ENCODE data around the gene COL26A1. TPM values are rescaled to one million over a fixed set of nuclear protein-coding genes. Genes with fewer than 3 reads are reported as not detected.
"Not testable (repeated sequence)": the region's sequence is repeated elsewhere in the genome, so short reads cannot be mapped to it uniquely, and the experiment has no call there.

Gene COL26A1
- total and polyA plus RNA-seq, 2 donors: 0.41 to 3.0 TPM

DNA sequence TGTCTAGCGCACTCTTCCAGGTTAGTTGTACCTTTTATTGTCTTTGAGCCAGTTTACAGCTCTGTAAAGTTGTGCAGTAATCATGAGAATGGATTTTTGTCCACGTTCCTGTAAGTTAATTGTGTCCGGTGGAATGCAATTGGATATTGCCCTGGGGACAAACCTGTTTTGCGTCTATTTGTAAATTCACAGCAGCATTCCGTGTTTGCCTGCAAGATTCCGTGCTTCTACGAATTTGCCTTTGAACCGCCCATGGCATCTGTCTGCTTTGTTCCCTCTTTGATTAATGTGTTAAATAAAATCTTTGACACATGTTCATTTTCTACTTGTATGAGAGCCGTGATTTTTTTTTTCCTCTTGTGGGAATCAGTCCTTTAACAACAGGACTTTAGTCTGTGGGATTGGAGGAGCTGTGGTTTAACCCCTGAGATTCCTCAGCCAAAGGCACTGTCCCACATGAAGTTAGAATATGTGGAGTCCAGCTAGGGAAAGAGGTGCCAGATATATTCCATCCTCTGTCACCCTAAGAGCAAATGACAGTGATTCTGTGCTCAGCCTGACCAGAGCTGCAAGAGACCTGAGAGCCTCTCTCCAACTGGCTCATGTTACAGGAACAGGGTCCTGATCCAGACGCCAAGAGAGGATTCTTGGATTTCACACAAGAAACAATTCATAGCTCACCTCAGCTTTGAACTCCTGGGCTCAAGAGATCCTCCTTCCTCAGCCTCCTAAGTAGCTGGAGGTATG lies 126.3 kb downstream of the COL26A1 start:
- Histone ChIP-seq H3K4me1 (ENCODE audit: control insufficient read depth in 2 of 2, insufficient read depth in 2 of 2, low read length in 2 of 2) (no peaks in the 10 kb centered on the region), H3K4me3 (ENCODE audit: low read length in 2 of 2) (no peak overlapping the region), H3K9me3 (ENCODE audit: control insufficient read depth in 2 of 2, insufficient read depth in 1 of 2, low read length in 1 of 2) (no peaks in the 10 kb centered on the region), H3K27ac (ENCODE audit: low read depth in 1 of 2, low read length in 1 of 2) (no peak overlapping the region), H3K27me3 (ENCODE audit: control insufficient read depth in 2 of 2, insufficient read depth in 1 of 2, low read length in 1 of 2) (no peaks in the 10 kb centered on the region), H3K36me3 (ENCODE audit: control insufficient read depth in 2 of 2, insufficient read depth in 2 of 2, low read length in 1 of 2) (no peaks in the 10 kb centered on the region)
- no peak for DNase-seq (ENCODE audit: low read depth in 6 of 9, low spot score in 9 of 9)
- 74% methylated on average over 10 of the region's 10 CpGs for WGBS

DNA sequence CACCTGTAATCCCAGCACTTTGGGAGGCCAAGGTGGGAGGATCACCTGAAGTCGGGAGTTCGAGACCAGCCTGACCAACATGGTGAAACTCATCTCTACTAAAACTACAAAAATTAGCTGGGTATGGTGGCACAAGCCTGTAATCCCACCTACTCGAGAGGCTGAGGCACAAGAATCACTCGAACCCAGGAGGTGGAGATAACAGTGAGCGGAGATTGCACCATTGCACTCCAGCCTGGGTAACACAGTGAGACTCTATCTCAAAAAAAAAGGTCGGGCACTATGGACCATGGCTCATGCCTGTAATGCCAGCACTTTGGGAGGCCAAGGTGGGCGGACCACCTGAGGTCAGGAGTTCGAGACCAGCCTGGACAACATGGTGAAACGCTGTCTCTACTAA lies 127.8 kb downstream of the COL26A1 start:
- whole genome bisulfite sequencing: 95% methylated on average over 9 of the region's 9 CpGs
- not testable (repeated sequence) for DNase-seq (ENCODE audit: low read depth in 6 of 9, low spot score in 9 of 9)

DNA sequence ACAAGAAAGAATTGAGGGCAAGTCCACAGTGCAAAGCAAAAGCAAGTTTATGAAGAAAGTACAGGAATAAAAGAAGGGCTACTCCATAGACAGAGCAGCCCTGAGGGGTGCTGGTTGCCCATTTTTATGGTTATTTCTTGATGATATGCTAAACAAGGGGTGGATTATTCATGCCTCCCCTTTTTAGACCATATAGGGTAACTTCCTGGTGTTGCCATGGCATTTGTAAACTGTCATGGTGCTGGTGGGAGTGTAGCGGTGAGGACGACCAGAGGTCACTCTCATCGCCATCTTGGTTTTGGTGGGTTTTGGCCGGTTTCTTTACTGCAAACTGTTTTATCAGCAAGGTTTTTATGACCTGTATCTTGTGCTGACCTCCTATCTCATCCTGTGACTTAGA lies 128.8 kb downstream of the COL26A1 start:
- not testable (repeated sequence) for H3K4me1 ChIP-seq (ENCODE audit: control insufficient read depth in 2 of 2, insufficient read depth in 2 of 2, low read length in 2 of 2); H3K4me3 ChIP-seq (ENCODE audit: low read length in 2 of 2); H3K27ac ChIP-seq (ENCODE audit: low read depth in 1 of 2, low read length in 1 of 2); DNase-seq (ENCODE audit: low read depth in 6 of 9, low spot score in 9 of 9); H3K9me3 ChIP-seq (ENCODE audit: control insufficient read depth in 2 of 2, insufficient read depth in 1 of 2, low read length in 1 of 2); H3K27me3 ChIP-seq (ENCODE audit: control insufficient read depth in 2 of 2, insufficient read depth in 1 of 2, low read length in 1 of 2); H3K36me3 ChIP-seq (ENCODE audit: control insufficient read depth in 2 of 2, insufficient read depth in 2 of 2, low read length in 1 of 2)
- WGBS: 94% methylated on average over 4 of the region's 4 CpGs

More for the DNA sequence above, 127.8 kb downstream of the COL26A1 start:
- H3K9me3 ChIP-seq (ENCODE audit: control insufficient read depth in 2 of 2, insufficient read depth in 1 of 2, low read length in 1 of 2); H3K36me3 ChIP-seq (ENCODE audit: control insufficient read depth in 2 of 2, insufficient read depth in 2 of 2, low read length in 1 of 2); H3K27ac ChIP-seq (ENCODE audit: low read depth in 1 of 2, low read length in 1 of 2); H3K27me3 ChIP-seq (ENCODE audit: control insufficient read depth in 2 of 2, insufficient read depth in 1 of 2, low read length in 1 of 2); H3K4me1 ChIP-seq (ENCODE audit: control insufficient read depth in 2 of 2, insufficient read depth in 2 of 2, low read length in 2 of 2); H3K4me3 ChIP-seq (ENCODE audit: low read length in 2 of 2): not testable (repeated sequence)

DNA sequence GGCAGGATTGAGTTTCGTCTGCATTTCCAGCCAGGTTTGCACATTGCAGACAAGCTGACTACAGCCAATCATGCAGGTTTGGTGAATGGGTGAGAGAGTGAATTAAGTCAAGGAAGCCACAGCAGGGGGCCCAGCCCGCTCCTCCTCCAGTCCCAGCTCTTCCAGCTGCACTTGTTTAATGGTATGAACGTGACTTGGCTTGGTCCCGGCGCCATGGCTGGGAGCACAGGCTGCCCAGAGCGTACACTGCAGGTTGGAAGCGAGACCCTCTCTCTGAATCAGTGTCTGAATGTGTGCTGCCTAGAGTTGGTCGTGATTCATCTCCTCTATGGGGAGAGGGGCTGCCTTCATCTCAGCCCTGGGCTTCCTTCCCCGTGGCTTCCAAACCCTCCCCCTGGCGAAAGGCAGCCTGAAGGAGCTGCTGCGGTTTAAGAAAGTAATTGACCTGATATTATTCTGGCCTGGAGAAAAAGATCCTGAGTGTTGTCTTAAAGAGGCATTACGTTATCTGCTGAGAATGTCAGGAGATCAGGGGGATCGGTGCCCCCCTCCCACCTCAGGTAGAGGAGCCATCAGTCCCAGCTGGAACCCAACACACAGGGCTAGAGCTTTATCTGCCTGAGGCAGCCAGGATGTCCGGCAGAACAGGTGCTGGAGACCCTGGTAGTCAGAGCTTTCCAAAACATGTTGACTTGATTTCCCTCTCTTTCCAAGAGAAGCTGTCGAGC lies 132.1 kb downstream of the COL26A1 start:
- H3K9me3 ChIP-seq (ENCODE audit: control insufficient read depth in 2 of 2, insufficient read depth in 1 of 2, low read length in 1 of 2): no peaks in the 10 kb centered on the region
- 89% methylated on average over 15 of the region's 15 CpGs for WGBS
- DNase-seq (ENCODE audit: low read depth in 6 of 9, low spot score in 9 of 9): no peak

DNA sequence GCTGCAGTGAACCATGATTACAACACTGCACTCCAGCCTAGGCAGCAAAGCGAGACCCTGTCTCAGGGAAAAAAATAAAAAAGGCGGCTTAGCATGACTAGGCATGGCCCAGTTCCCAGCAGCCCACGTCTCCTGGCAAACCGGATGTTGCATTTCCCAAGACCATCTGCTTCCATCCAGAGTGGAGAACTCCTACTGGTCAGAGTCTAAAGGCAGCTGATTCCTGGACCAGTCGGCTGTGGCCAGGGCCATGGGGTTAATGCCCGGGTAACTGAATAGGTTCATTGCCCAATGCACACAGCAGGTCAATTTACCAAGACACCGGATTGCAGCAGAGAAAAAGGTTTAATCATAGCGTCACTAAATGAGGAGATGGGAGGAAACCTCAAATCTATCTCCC lies 133.3 kb downstream of the COL26A1 start:
- Histone ChIP-seq H3K36me3 (ENCODE audit: control insufficient read depth in 2 of 2, insufficient read depth in 2 of 2, low read length in 1 of 2) (no peaks in the 10 kb centered on the region), H3K4me1 (ENCODE audit: control insufficient read depth in 2 of 2, insufficient read depth in 2 of 2, low read length in 2 of 2) (no peaks in the 10 kb centered on the region), H3K4me3 (ENCODE audit: low read length in 2 of 2) (no peak overlapping the region), H3K27ac (ENCODE audit: low read depth in 1 of 2, low read length in 1 of 2) (no peak overlapping the region), H3K9me3 (ENCODE audit: control insufficient read depth in 2 of 2, insufficient read depth in 1 of 2, low read length in 1 of 2) (no peaks in the 10 kb centered on the region), H3K27me3 (ENCODE audit: control insufficient read depth in 2 of 2, insufficient read depth in 1 of 2, low read length in 1 of 2) (no peaks in the 10 kb centered on the region)
- no peak for DNase-seq (ENCODE audit: low read depth in 6 of 9, low spot score in 9 of 9)
- 90% methylated on average over 8 of the region's 8 CpGs for WGBS

More for the DNA sequence above, 132.1 kb downstream of the COL26A1 start:
- Histone ChIP-seq H3K27me3 (ENCODE audit: control insufficient read depth in 2 of 2, insufficient read depth in 1 of 2, low read length in 1 of 2) (no peaks in the 10 kb centered on the region), H3K36me3 (ENCODE audit: control insufficient read depth in 2 of 2, insufficient read depth in 2 of 2, low read length in 1 of 2) (no peaks in the 10 kb centered on the region), H3K4me3 (ENCODE audit: low read length in 2 of 2) (no peak overlapping the region), H3K4me1 (ENCODE audit: control insufficient read depth in 2 of 2, insufficient read depth in 2 of 2, low read length in 2 of 2) (no peaks in the 10 kb centered on the region), H3K27ac (ENCODE audit: low read depth in 1 of 2, low read length in 1 of 2) (no peak overlapping the region)

DNA sequence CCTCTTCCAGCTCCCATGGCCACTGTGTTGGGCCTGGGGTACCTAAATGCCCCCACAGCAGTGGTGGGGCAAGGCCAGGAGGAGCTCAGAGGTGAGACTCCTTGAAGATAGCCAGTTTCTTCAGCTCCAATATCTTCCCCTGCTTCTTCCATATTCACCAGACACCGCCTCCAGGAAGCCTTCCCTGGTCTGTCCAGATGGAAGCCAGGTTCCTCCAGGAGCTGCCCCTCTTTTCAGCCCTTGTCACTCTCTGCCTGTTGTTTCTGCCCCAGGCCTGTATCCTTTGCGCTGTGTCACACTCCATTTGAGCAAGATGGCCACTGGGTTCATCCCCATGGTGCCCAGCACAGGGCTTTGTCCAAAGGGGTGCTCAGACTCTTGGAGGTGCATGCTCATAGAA lies 138.7 kb downstream of the COL26A1 start:
- WGBS: over 99% methylated on average over 2 of the region's 2 CpGs
- Histone ChIP-seq H3K27me3 (ENCODE audit: control insufficient read depth in 2 of 2, insufficient read depth in 1 of 2, low read length in 1 of 2) (no peaks in the 10 kb centered on the region), H3K4me1 (ENCODE audit: control insufficient read depth in 2 of 2, insufficient read depth in 2 of 2, low read length in 2 of 2) (peaks cover 0 to 1% of the 10 kb centered on the region in 2 donors)

DNA sequence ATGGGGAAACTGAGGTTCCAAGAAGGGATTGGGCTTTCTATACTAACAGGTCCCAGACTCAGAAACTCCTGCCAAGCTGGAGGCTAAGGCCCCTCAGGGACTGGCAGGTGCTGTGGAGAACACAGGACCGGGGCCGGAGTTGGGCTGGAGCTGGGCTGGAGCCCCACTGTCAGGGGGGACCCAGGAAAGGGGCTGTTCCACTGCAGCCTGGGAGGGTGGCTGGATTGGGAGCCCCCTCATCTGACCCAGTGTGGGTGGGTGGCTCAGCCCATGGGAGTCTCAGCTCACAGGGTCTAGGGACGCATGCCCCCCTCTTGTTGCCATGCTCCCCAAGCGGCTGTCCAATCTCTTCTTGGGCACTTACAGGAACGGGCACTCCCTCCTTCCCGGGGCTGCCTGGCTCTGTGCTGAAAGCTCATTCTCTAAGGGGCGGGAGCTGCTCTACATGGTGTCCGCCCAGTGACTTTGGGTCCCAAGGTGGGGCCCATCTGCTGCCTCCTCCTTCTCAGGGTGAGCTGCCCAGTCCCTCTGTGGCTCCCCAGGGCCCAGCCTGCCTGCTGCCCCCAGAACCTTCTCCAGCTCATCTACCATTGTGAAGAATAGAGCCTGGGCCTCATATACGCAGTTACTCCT lies 139.9 kb downstream of the COL26A1 start:
- Histone ChIP-seq H3K27me3 (ENCODE audit: control insufficient read depth in 2 of 2, insufficient read depth in 1 of 2, low read length in 1 of 2) (no peaks in the 10 kb centered on the region), H3K27ac (ENCODE audit: low read depth in 1 of 2, low read length in 1 of 2) (no peak overlapping the region), H3K9me3 (ENCODE audit: control insufficient read depth in 2 of 2, insufficient read depth in 1 of 2, low read length in 1 of 2) (peaks cover 0 to 4% of the 10 kb centered on the region in 2 donors), H3K36me3 (ENCODE audit: control insufficient read depth in 2 of 2, insufficient read depth in 2 of 2, low read length in 1 of 2) (no peaks in the 10 kb centered on the region), H3K4me3 (ENCODE audit: low read length in 2 of 2) (no peak overlapping the region), H3K4me1 (ENCODE audit: control insufficient read depth in 2 of 2, insufficient read depth in 2 of 2, low read length in 2 of 2) (peaks cover 0 to 5% of the 10 kb centered on the region in 2 donors)
- no peak for DNase-seq (ENCODE audit: low read depth in 6 of 9, low spot score in 9 of 9)
- 95% methylated on average over 9 of the region's 9 CpGs for WGBS

More for the DNA sequence above, 138.7 kb downstream of the COL26A1 start:
- Histone ChIP-seq H3K4me3 (ENCODE audit: low read length in 2 of 2) (no peak overlapping the region), H3K36me3 (ENCODE audit: control insufficient read depth in 2 of 2, insufficient read depth in 2 of 2, low read length in 1 of 2) (no peaks in the 10 kb centered on the region), H3K27ac (ENCODE audit: low read depth in 1 of 2, low read length in 1 of 2) (no peak overlapping the region), H3K9me3 (ENCODE audit: control insufficient read depth in 2 of 2, insufficient read depth in 1 of 2, low read length in 1 of 2) (peaks cover 0 to 4% of the 10 kb centered on the region in 2 donors)
- no peak for DNase-seq (ENCODE audit: low read depth in 6 of 9, low spot score in 9 of 9)

DNA sequence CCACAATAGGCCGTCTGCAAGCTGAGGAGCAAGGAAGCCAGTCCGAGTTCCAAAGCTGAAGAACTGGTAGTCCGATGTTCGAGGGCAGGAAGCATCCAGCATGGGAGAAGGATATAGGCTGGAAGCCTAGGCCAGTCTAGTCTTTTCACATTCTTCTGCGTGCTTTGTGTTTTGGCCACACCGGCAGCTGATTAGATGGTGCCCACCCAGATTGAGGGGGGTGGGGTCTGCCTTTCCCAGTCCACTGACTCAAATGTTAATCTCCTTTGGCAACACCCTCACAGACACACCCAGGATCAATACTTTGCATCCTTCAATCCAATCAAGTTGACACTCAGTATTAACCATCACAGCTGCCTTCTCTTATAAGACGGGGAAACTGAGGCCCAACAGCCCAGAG lies 142.8 kb downstream of the COL26A1 start:
- not testable (repeated sequence) for H3K27ac ChIP-seq (ENCODE audit: low read depth in 1 of 2, low read length in 1 of 2); H3K27me3 ChIP-seq (ENCODE audit: control insufficient read depth in 2 of 2, insufficient read depth in 1 of 2, low read length in 1 of 2); H3K4me1 ChIP-seq (ENCODE audit: control insufficient read depth in 2 of 2, insufficient read depth in 2 of 2, low read length in 2 of 2); H3K4me3 ChIP-seq (ENCODE audit: low read length in 2 of 2); DNase-seq (ENCODE audit: low read depth in 6 of 9, low spot score in 9 of 9); H3K36me3 ChIP-seq (ENCODE audit: control insufficient read depth in 2 of 2, insufficient read depth in 2 of 2, low read length in 1 of 2); H3K9me3 ChIP-seq (ENCODE audit: control insufficient read depth in 2 of 2, insufficient read depth in 1 of 2, low read length in 1 of 2)
- WGBS: 97% methylated on average over 7 of the region's 7 CpGs

DNA sequence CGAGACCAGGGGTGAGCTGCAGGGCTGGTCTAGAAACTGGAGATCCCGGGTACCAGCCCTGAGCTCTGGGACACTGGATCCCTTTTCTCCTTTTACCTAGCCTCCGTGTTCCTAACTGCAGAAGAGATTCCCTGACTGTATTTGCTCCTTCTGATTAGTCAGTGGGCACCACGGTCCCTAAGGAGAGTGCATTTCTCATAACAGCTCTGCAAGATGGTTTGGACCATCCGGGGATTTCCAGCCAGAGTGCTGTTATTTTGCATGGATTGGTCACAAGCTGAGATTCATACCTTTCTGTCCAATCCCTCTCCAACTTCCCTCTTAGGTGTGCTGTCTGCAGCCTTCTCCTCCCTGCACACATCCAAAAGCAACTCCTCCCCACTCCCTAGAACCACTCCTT lies 143.9 kb downstream of the COL26A1 start:
- H3K4me3 ChIP-seq (ENCODE audit: low read length in 2 of 2): no peak overlapping the region
- DNase-seq (ENCODE audit: low read depth in 6 of 9, low spot score in 9 of 9): peak in 1 of 9 donors; percentile 6
- peaks cover 0 to 9% of the 10 kb centered on the region in 2 donors for H3K4me1 ChIP-seq (ENCODE audit: control insufficient read depth in 2 of 2, insufficient read depth in 2 of 2, low read length in 2 of 2)
- H3K27me3 ChIP-seq (ENCODE audit: control insufficient read depth in 2 of 2, insufficient read depth in 1 of 2, low read length in 1 of 2): no peaks in the 10 kb centered on the region
- peaks cover 0 to 4% of the 10 kb centered on the region in 2 donors for H3K9me3 ChIP-seq (ENCODE audit: control insufficient read depth in 2 of 2, insufficient read depth in 1 of 2, low read length in 1 of 2)
- no peaks in the 10 kb centered on the region for H3K36me3 ChIP-seq (ENCODE audit: control insufficient read depth in 2 of 2, insufficient read depth in 2 of 2, low read length in 1 of 2)
- 91% methylated on average over 5 of the region's 5 CpGs for WGBS
- no peak overlapping the region for H3K27ac ChIP-seq (ENCODE audit: low read depth in 1 of 2, low read length in 1 of 2)

Data from thymus (tissue), 11 donors.